Activated B cell treated with CpG ODN at 0.5 μM for 24 hours (primary cell): ENCODE measurements around the gene ALX1. TPM values are rescaled to one million over a fixed set of nuclear protein-coding genes. Genes with fewer than 3 reads are reported as not detected.
"Not testable (repeated sequence)": the region's sequence is repeated elsewhere in the genome, so short reads cannot be mapped to it uniquely, and the experiment has no call there.

Experiments
- ATAC-seq: fragments of 200-7000 bp; cut with Tn5 transposase; one replicate; pipeline ENCODE4 v1.10.0; 2021; ENCODE audit warnings: low read depth, mild to moderate bottlenecking, moderate library complexity
- CTCF ChIA-PET: fragments of 350-600 bp; sonication (Branson Sonifier 250); formaldehyde crosslinking; loops from one replicate; lab custom pipeline; 2021; ENCODE audit warnings: antibody characterized with exemption; lab: Charles Lee
- POLR2A ChIA-PET: fragments of 350-600 bp; sonication (Branson Sonifier 250); formaldehyde crosslinking; loops from one replicate; lab custom pipeline; 2021; ENCODE audit warnings: antibody characterized with exemption; lab: Charles Lee
- DNase-seq: peaks from one replicate; pipeline ENCODE4 v3.0.0; 2022
- H3K27ac Mint-ChIP-seq: one replicate; pipeline ENCODE4 v1.8.0; 2020; ENCODE audit warnings: mixed read lengths
- H3K27me3 Mint-ChIP-seq: one replicate; pipeline ENCODE4 v1.8.0; 2021; ENCODE audit warnings: mixed read lengths
- H3K36me3 Mint-ChIP-seq: one replicate; pipeline ENCODE4 v1.8.0; 2021; ENCODE audit warnings: low read depth, mixed read lengths
- H3K4me1 Mint-ChIP-seq: one replicate; pipeline ENCODE4 v1.8.0; 2021; ENCODE audit warnings: mixed read lengths
- H3K4me3 Mint-ChIP-seq: one replicate; pipeline ENCODE4 v1.8.0; 2020; ENCODE audit warnings: mild to moderate bottlenecking, mixed read lengths
- H3K9me3 Mint-ChIP-seq: one replicate; pipeline ENCODE4 v1.8.0; 2020; ENCODE audit warnings: mixed read lengths
- intact Hi-C: fragments of 100-400 bp; cut with micrococcal nuclease; formaldehyde crosslinking; loops from one replicate; pipeline ENCODE4 v1.15.1; 2024
- total RNA-seq: library from RNA; stranded (reverse); gene quantifications from 2 replicates; pipeline ENCODE4 v1.2.3, GENCODE V29; 2022
- TF ChIP-seq, protein P1 (sequence below): fragments of 200-600 bp; IDR thresholded peaks from one replicate; pipeline ENCODE4 v1.8.0; 2022; ENCODE audit warnings: antibody characterized with exemption, mild to moderate bottlenecking

The ALX1 gene
- total RNA-seq, 1 donor from 2014 or later = not detected

DNA sequence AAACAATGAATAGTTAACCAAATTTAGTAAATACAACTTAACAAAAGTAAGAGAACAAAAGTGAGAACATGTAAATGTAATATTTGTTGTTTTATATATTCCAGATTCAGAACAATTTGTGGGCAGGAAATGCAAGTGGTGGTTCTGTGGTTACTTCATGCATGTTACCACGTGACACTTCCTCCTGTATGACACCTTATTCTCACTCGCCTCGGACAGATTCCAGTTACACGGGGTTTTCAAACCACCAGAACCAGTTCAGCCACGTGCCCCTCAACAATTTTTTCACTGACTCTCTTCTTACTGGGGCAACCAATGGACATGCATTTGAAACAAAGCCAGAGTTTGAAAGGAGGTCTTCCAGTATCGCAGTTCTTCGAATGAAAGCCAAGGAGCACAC, 21.0 kb downstream of the ALX1 start:
- Mint-ChIP-seq H3K36me3 (no peaks in the 10 kb centered on the region), H3K4me1 (no peaks in the 10 kb centered on the region), H3K27ac (no peak overlapping the region), H3K9me3 (no peaks in the 10 kb centered on the region), H3K27me3 (no peaks in the 10 kb centered on the region), H3K4me3 (no peak overlapping the region)
- ATAC-seq (no peak), DNase-seq (no peak)
- intact Hi-C loops = no loop called here
- POLR2A ChIA-PET = no interaction called here
- TF ChIP-seq, protein P1, sequence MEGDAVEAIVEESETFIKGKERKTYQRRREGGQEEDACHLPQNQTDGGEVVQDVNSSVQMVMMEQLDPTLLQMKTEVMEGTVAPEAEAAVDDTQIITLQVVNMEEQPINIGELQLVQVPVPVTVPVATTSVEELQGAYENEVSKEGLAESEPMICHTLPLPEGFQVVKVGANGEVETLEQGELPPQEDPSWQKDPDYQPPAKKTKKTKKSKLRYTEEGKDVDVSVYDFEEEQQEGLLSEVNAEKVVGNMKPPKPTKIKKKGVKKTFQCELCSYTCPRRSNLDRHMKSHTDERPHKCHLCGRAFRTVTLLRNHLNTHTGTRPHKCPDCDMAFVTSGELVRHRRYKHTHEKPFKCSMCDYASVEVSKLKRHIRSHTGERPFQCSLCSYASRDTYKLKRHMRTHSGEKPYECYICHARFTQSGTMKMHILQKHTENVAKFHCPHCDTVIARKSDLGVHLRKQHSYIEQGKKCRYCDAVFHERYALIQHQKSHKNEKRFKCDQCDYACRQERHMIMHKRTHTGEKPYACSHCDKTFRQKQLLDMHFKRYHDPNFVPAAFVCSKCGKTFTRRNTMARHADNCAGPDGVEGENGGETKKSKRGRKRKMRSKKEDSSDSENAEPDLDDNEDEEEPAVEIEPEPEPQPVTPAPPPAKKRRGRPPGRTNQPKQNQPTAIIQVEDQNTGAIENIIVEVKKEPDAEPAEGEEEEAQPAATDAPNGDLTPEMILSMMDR = no peak
- CTCF ChIA-PET = no interaction called here

DNA sequence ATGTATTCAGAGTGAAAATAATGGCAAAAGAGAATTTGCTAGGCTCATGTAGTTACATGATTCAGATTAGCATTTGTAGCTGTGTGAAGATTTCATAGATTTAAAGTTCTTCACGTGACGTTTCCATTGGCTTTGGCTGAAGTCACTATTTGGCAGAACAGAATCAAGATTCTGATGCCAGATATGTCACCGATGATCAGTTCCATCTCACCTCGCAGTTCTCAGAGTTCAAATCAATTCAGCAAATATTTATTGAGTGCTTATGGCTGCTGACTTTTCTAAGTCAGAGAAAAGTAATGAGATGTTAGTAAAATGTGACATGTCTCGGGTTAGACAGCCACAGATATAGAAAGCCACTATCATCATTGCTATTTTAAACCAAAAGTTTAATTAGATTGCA, 28.4 kb downstream of the ALX1 start:
- ATAC-seq (no peak), DNase-seq (no peak)
- ChIA-PET CTCF (no interaction called here), POLR2A (no interaction called here)
- no peak overlapping the region for H3K4me3 Mint-ChIP-seq
- H3K27me3 Mint-ChIP-seq = no peaks in the 10 kb centered on the region
- TF ChIP-seq, protein P1 = no peak
- intact Hi-C loops = loop anchor here (5.0 kb wide), 1 partner anchor 614 kb away; no protein-coding TSS in a partner anchor
- no peaks in the 10 kb centered on the region for H3K4me1 Mint-ChIP-seq
- H3K36me3 Mint-ChIP-seq = no peaks in the 10 kb centered on the region
- H3K27ac Mint-ChIP-seq = no peak overlapping the region
- H3K9me3 Mint-ChIP-seq = no peaks in the 10 kb centered on the region

DNA sequence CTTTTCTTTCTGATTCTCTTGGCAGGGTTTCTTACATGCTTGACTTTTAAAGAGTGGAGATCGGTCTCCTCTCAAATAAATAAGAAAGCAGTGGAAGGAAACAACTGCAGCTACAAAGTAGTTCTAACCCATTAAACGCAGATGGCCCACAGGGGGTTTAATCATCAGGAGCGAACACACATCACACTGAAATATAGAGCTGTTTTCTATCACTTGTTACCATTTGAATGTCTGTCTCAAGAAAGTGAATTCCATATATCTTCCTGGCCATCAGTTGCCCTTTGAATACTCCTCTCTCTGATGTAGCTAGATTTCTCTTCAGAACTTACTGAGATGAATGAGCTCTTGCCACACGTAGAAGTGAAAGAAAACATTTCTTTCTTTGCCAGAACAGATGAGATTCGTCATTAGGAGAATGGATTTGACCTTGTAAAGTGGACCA, 29.1 kb downstream of the ALX1 start:
- H3K27me3 Mint-ChIP-seq = no peaks in the 10 kb centered on the region
- CTCF ChIA-PET = interaction anchor here (1.2 kb wide), 1 partner anchor 612 kb away, joined by 3 read pairs; no protein-coding TSS in a partner anchor
- TF ChIP-seq, protein P1 = no peak

DNA sequence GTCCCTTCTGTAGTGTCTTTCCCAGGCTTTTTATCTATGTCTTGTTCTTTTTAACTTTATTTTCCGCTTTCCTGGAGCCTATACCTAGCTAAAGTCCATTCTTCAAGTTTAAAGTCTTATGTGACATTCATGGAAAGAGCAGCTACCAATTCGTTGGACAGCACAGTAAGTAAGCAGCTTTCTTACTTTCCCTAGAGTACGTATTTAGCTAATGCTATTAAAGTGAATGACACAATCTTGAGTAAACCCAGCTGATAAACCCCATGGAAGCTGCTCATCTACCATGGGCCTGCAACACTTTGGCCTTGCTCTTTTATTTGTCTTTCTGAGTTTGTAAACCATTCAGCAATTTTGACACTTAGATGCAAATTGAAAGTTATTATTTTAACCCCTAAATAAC, 30.0 kb downstream of the ALX1 start:
- ATAC-seq (no peak), DNase-seq (no peak)
- Mint-ChIP-seq H3K4me3 (no peak overlapping the region), H3K9me3 (no peaks in the 10 kb centered on the region), H3K4me1 (no peaks in the 10 kb centered on the region), H3K27me3 (no peaks in the 10 kb centered on the region), H3K36me3 (no peaks in the 10 kb centered on the region), H3K27ac (no peak overlapping the region)
- intact Hi-C loops = no loop called here
- ChIA-PET POLR2A (no interaction called here), CTCF (interaction anchor here (1.2 kb wide), 1 partner anchor 611 kb away, joined by 3 read pairs; no protein-coding TSS in a partner anchor)
- TF ChIP-seq, protein P1 = no peak

More for the DNA sequence above, 29.1 kb downstream of the ALX1 start:
- Mint-ChIP-seq H3K4me3 (no peak overlapping the region), H3K4me1 (no peaks in the 10 kb centered on the region), H3K9me3 (no peaks in the 10 kb centered on the region), H3K27ac (no peak overlapping the region), H3K36me3 (no peaks in the 10 kb centered on the region)
- ATAC-seq (no peak), DNase-seq (no peak)
- intact Hi-C loops = loop anchor here (5.0 kb wide), 1 partner anchor 613 kb away; no protein-coding TSS in a partner anchor
- POLR2A ChIA-PET = no interaction called here

DNA sequence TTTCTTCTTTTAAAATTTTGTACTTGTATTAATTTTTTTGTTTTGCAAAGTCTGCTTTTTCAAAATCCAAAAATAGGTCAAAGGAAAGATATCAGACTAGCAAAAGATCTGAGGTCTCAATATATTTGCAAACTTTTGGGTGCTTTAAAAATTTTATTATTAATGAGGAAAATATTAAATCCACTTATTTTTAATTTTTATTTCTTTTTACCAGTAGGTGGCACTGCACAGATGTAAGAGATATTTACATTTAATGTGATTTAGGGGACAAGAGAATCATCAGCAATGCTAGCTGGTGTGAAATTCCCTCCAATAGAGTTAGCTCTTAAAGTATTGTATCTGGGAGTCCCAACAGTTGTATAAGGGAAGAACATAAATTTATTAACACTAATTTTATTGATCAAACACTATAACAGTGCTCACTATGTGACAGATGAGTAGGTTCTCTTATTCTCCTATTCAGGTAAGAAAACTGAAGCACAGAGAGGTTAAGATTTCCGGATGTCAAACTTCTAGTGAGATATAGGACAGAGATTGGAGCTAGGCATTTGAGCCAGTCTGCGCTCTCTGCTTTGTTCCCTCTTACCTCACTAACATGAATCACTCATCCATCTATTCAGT, 30.5 kb downstream of the ALX1 start:
- Mint-ChIP-seq H3K27ac (no peak overlapping the region), H3K4me1 (no peaks in the 10 kb centered on the region), H3K9me3 (no peaks in the 10 kb centered on the region), H3K27me3 (no peaks in the 10 kb centered on the region), H3K36me3 (no peaks in the 10 kb centered on the region), H3K4me3 (no peak overlapping the region)
- POLR2A ChIA-PET = no interaction called here
- CTCF ChIA-PET = interaction anchor here (1.2 kb wide), 1 partner anchor 611 kb away, joined by 3 read pairs; no protein-coding TSS in a partner anchor
- ATAC-seq = no peak
- intact Hi-C loops = no loop called here
- DNase-seq = no peak
- TF ChIP-seq, protein P1 = no peak

DNA sequence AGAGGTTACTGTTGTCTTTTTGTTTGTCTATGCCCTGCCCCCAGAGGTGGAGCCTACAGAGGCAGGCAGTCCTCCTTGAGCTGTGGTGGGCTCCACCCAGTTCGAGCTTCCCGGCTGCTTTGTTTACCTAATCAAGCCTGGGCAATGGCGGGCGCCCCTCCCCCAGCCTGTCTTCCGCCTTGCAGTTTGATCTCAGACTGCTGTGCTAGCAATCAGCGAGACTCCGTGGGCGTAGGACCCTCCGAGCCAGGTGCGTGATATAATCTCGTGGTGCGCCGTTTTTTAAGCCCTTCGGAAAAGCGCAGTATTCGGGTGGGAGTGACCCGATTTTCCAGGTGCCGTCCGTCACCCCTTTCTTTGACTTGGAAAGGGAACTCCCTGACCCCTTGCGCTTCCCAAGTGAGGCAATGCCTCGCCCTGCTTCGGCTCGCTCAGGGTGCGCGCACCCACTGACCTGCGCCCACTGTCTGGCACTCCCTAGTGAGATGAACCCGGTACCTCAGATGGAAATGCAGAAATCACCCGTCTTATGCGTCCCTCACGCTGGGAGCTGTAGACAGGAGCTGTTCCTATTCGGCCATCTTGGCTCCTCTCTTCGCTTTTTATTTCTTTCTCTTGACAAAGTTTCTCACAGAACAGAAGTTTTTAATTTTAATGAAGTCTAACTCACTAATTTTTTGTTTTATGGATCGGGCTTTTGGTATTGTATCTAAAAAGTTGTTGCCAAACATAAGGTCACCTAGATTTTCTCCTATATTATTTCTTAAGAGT, 38.0 kb downstream of the ALX1 start:
- H3K27ac Mint-ChIP-seq, H3K9me3 Mint-ChIP-seq, H3K36me3 Mint-ChIP-seq, ATAC-seq, H3K4me1 Mint-ChIP-seq, H3K4me3 Mint-ChIP-seq, CTCF ChIA-PET, DNase-seq, intact Hi-C loops, H3K27me3 Mint-ChIP-seq, POLR2A ChIA-PET: not testable (repeated sequence)
